ENCODE measurements around the gene ETF1.

ETF1 gene

GRCh38 chr5:138560971-138561370 lies 17.9 kb upstream of the ETF1 start:
- no peak for FAIRE-seq

GRCh38 chr5:138559937-138560336 lies 16.9 kb upstream of the ETF1 start:
- no peak for FAIRE-seq

- no peak for FAIRE-seq
These were observed 14.6 kb upstream of the ETF1 start for GRCh38 chr5:138557677-138558076.

- no peak for FAIRE-seq
These were observed 11.1 kb upstream of the ETF1 start for GRCh38 chr5:138554143-138554542.

GRCh38 chr5:138553437-138554095 lies 10.5 kb upstream of the ETF1 start:
- FAIRE-seq, result no peak

GRCh38 chr5:138552657-138553056 lies 9.6 kb upstream of the ETF1 start:
- no peak for FAIRE-seq

- FAIRE-seq, result no peak
These were observed 6.4 kb upstream of the ETF1 start for GRCh38 chr5:138549414-138549813.

- FAIRE-seq, result no peak
These were observed 3.0 kb upstream of the ETF1 start for GRCh38 chr5:138545919-138546562.

GRCh38 chr5:138544181-138545134 lies 1.4 kb upstream of the ETF1 start:
- no peak for FAIRE-seq

- FAIRE-seq, result no peak
These were observed 681 bp upstream of the ETF1 start for GRCh38 chr5:138543730-138544104.

GRCh38 chr5:138542180-138542955 lies 668 bp downstream of the ETF1 start:
- no peak for FAIRE-seq

- FAIRE-seq, result no peak
These were observed 1.4 kb downstream of the ETF1 start for GRCh38 chr5:138541511-138542179.

GRCh38 chr5:138539791-138540190 lies 3.2 kb downstream of the ETF1 start:
- no peak for FAIRE-seq

- FAIRE-seq, result no peak
These were observed 4.0 kb downstream of the ETF1 start for GRCh38 chr5:138538943-138539627.

- no peak for FAIRE-seq
These were observed 6.2 kb downstream of the ETF1 start for GRCh38 chr5:138536665-138537315.

GRCh38 chr5:138536215-138536614 lies 6.8 kb downstream of the ETF1 start:
- no peak for FAIRE-seq

GRCh38 chr5:138533973-138534941 lies 8.8 kb downstream of the ETF1 start:
- no peak for FAIRE-seq

- FAIRE-seq, result no peak
These were observed 13.2 kb downstream of the ETF1 start for GRCh38 chr5:138529812-138530211.

GRCh38 chr5:138528744-138529469 lies 14.1 kb downstream of the ETF1 start:
- FAIRE-seq, result no peak
